NCI-H1105 treated with DMSO at 0.1 percent for 48 hours (cell line): ENCODE measurements around the gene MMP25.

Source experiments
- DNase-seq: peaks from one replicate; lab custom pipeline; 2025; lab: John Stamatoyannopoulos, UW

MMP25 gene

DNA sequence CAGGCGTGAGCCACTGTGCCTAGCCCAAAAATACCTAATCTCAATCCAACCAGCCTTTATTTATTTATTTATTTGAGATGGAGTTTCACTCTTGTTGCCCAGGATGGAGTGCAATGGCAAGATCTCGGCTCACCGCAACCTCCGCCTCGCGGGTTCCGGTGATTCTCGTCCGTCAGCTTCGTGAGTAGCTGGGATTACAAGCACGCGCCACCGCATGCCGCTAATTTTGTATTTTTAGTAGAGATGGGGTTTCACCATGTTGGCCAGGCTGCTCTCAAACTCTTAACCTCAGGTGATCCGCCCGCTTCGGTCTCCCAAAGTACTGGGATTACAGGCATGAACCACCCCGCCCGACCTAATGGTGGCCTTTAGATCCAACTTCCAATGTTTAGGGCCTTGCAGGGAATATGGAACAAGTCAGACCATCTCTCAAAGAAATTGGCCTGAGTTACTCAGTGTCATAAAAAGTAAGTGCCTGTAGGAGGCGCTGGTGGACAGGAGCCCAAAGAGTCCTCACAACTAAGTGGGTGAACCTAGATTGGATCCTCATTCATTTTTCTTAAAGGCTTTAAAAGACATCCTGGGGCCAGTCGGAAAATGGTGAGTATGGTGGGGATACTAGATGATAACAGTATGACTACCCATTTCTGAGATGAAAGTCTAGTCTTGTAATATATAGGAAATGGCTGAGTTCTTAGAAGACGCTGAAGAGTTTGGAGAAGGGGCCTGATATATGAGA, 48.1 kb downstream of the MMP25 start:
- DNase-seq = no peak

DNA sequence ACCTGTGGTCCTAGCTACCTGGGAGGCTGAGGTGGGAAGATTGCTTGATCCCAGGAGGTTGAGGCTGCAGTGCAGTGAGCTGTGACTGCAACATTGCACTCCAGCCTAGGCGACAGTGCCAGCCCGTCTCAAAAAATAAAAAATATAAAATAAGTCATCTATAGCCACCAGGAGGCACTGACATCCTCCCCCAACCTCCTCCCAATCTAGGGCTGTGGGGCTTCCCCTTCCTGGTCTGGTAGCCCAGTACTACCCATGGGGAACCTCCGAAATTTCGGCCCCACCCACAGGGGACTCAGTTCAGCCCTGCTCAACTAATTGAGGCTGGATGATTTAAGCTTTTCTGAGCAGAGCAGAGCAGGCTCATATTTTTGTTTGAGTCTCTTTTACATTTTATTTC, 49.5 kb downstream of the MMP25 start:
- no peak for DNase-seq

DNA sequence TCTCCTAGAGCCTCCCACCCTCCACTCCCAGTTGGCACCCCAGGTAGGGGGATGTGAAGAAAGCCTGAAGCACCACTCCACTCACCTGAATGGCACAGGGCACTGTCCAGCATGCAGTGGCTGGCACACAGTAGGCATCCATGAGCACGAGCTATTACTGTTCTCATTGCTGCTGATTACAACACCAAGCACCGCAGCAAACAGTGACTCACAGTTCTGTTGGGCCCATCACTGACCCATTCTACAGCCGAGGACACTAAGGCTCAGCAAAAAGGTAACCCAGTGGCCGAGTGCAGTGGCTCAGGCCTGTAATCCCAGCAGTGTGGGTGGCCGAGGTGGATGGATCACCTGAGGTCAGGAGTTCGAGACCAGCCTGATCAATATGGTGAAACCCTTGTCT, 50.0 kb downstream of the MMP25 start:
- no peak for DNase-seq

DNA sequence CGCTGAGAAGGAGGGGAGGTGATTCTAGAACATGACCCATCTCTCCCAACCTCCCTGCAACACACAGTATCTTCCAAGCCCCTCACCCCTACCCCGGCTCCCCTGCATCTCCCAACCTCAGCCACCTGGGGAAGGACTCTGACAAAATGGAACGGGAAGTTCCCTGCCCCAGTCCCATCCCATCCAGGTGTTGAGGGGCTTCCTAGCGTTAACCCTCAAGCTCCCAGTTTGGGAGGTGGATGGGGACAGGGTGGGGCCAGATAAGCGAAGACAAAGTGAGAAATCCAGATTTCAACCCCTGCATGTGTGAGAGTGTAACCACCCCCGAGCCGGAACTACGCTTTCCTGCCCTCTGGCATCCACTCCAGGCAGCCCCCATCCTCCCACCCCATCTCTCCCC, 50.9 kb downstream of the MMP25 start:
- DNase-seq = no peak

DNA sequence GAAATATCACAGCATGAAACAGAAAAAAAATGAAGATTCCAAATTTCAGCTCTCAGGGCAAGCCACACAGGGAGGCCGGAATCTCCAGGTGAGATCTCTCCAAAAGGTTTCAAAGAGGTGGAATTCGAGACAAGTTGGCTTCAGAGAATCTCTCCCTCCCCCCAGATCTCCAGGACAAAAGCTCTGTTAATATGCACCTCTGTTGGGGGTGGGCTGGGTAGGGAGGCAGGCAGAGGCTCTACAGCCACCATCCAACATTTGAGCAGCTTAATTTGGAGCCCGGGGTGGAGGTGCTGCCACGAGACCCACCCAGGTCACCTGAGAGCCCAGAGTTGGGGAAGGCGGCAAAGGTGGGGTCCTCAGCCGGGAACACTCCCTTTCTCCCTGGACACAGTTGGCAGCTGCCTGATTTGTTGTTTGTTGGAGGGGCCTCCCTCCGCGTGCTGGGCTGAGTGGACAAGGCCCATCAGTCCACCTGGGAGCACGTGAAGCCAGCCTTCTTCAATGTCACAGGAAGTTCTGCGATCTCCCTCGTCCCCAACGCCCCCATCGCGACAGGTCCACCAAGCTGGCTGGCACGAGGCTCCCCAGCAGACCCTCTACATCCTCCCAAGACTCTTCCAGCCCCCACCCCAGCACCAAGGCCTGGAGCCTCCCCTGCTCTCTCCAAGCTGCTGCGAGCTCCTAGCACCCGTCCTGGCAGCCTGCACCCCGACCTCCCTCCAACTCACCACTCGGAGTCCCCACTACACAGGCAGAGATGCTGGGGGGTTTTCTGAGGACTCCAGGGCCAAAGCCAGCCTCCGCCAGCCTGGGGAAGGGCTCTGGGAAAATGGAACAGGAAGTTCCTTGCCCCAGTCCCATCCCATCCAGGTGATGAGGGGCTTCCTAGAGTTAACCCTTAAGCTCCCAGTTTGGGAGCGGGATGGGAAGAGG, 52.4 kb downstream of the MMP25 start, which contains the start of gene ZSCAN10:
TSS of gene ZSCAN10 (minus strand) at position 836 of the 936 bp plus-strand sequence. CDS start 6,357 bp downstream, outside the sequence.
- no peak for DNase-seq

DNA sequence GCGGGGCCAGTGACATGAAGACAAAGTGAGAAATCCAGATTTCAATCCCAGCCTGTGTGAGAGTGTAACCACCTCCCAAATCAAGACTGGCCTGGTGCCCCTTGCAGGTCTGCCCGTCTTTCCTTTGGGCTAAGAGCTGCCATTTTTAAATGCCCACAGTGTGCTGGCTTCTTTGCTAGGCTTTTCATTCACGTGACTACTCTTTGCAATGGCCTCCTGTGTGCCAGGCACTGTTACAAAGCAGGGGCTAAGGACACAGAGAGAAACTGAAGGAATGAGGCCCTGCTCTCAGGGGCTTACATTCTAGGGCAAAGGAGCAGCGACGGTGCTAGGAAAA, 53.0 kb downstream of the MMP25 start:
- DNase-seq = no peak

DNA sequence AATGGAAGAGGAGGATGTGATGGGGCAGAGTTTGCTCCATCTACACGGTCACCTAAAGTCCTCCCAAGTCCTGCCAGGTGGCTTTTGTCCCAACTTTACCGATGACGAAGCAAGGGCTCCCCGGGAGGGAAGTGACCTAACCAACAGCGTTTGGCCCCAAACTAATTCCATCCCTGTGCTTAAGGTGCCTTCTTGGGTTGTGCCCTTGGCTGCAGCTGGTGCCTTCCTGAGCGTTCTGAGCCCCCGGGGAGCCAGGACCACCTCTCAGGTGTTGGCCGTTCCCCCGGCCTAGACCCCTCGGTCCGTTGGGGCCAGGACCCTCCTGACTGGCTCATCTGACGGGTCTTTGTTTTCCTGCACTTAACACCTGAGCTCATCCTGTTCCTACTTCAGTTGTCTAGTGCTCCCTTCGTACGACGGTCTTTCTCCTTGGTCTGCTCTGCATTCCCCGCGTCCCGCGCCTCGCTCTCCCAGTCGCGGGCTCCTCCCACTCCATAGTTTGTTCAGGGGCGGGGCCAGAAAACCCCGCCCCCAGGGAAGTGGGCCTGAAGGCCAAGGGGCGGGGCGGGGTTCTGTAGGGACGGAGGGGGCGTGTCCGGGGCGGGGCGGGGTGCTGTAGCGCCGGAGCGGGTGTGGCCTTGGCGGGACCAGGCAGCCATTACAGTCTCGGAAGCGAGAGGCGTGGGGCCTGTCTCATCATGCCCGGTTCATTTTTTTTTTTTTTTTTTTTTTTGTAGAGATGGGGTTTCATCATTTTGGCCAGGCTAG, 53.6 kb downstream of the MMP25 start:
- DNase-seq = peak; percentile 54

DNA sequence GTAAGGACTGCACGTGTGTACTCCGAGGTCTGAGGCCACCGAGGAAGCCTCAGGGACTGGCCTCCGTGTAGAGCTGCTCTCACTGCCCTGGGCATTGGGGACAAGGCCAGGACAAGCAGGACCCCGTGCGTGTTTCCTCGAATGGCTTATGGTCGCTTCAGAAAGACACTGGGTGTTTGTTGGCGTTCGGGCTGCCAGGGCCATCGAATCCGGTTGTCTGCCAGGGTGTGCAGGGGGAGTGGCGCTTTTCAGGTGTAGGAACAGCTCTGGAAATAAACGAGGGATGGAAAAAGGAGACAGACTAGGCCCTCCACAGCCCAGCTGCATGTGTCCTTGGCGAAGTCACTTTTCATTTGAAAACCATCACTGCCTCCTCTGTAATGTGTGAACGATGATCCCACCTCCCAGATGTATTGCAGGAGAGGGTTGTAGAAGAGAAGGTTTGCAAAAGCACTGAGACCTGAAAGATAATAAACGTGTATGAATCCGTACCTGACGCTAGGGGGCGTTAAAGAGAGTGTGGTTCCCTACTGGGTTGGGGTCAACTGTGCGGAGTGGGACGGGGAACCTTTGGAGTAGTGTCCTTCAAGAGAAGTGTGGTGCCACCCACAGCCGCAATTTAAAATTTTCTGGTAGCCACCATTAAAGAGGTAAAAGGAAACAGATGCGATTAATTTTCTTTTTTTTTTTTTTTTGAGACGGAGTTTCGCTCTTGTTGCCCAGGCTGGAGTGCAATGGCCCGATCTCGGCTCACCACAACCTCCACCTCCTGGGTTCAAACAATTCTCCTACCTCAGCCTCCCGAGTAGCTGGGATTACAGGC, 54.9 kb downstream of the MMP25 start:
- DNase-seq = no peak

DNA sequence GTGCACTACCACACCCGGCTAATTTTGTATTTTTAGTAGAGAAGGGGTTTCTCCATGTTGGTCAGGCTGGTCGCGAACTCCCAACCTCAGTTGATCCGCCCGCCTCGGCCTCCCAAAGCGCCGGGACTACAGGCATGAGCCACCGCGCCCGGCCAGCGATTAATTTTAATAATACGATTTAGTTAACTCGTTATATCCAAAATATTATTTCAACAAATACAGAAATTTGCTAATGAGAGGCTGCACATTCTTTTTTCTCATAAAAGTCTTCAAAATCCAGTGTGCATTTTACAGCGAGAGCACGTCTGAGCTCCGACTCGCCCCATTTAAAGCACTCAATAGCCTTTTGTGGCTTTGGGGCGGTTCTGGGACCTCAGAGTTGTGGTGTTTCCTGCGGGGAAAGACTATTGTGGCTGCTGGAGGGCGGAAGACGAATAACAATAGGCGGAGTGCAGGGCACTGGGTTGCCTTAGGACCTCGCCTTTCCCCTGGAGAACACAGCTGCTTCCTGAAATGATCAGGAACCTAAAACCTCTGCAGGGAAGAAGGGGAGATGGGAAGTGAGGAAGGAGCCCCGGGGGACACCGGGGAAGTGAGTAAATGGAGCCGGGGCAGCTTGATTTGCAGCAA, 55.6 kb downstream of the MMP25 start:
- no peak for DNase-seq

DNA sequence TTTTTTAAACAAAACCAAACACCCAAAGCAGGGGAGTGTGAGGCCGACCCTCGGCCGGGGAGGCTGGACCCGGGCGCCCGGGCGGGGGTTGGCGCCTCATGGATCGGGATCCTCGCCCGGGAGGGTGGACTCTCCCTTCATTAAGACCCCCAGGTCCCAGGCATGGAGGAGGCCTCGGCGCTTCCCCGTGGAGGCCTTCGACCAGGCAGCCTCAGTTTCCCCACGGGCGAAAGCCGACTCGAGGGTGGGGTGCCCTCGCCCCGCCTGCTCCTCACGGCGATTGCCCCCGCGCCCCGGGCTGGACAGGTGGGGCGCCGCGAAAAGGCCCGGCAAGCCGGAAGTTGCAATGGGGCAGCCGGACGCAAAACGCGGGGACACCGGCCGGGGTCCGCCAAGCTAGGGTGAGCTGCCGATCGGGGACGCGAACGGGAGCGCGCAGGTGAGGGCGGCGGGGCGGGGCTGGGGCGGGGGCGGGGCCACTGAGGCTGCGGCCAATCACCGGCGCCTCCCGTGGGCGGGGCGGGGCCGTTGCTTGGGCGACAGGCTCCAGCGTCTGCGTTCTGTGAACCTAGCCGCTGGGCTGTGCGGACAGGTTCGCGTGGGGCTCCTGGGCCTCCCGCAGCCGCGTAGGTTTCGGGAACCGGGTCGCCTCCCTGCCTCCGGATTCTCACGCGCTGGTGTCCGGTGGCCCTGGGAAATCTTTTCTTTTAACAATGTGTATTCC, 60.0 kb downstream of the MMP25 start:
- DNase-seq = peak; percentile 76
